SKM-1 treated with dmso at 0.1 percent for 144 hours (cell line): Measurements from ENCODE around the gene RPA3.
"Not testable (repeated sequence)": the region's sequence is repeated elsewhere in the genome, so short reads cannot be mapped to it uniquely, and the experiment has no call there.

ENCODE experiments used
- DNase-seq: peaks from one replicate; lab custom pipeline; 2025; ENCODE audit not compliant: unreplicated experiment; lab: John Stamatoyannopoulos, UW

RPA3 gene

DNA sequence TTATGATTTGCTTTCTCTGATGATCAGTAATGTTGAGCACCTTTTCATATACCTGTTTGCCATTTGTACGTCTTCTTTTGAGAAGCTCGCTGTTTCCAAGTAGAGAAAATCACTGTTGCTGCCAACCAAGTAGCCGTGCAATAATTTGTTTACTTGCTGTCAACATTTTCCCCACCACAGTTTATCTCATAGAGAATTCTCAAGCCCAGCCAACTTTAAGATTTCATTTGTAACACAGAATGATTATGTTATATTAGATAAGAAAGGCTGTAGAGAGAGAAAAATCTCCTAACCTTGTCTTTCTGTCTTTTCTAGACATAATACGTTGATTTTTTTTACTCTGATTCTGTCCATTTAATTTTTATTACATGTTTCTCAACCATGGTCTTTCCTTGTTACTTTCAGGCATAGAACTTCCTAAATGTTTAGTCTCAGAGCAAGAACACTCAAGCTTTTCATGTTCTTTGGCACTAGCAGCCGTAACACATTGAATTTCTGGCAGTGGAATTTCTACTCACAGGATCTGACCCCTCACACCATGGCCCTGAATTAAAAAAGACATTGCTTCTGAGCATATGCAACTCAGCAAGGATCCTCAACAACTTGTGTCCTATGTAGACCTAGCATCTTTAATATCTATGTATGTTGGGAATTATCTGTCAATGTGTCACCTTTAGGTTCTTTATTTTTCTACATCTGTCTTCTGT lies 23.1 kb downstream of the RPA3 start:
- DNase-seq = no peak

DNA sequence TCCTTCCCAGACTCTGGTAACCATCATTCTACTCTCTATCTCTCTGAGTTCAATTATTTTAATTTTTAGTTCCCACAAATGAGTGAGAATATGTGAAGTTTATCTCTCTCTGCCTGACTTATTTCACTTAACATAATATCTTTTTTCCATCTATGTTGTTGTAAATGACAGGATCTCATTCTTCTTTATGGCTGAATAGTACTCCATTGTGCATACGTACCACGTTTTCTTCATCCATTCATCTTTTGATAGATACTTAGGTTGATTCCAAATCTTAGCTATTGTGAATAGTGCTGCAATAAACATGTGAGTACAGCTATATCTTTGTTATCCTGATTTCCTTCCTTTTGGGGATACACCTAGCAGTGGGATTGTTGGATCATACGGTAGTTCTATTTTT lies 23.9 kb downstream of the RPA3 start:
- no peak for DNase-seq

DNA sequence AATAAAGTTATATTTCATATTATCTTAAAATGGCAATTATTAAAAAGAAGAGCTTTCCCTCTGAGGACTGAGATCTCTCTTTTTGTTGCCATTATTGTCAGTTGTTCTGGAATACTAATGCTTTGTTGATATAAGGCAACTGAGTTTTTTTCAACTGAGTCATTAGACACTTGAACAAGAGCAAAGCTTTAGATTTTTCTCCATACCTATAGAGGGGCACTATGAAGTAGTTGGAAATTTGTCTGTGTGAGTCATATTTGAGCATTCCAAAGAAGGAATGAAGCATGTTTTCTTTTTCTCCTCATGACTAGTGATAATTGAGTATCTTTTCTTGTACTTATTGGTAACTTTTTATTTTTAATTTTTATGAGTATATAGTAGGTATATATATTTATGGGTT lies 24.5 kb downstream of the RPA3 start:
- DNase-seq = no peak

DNA sequence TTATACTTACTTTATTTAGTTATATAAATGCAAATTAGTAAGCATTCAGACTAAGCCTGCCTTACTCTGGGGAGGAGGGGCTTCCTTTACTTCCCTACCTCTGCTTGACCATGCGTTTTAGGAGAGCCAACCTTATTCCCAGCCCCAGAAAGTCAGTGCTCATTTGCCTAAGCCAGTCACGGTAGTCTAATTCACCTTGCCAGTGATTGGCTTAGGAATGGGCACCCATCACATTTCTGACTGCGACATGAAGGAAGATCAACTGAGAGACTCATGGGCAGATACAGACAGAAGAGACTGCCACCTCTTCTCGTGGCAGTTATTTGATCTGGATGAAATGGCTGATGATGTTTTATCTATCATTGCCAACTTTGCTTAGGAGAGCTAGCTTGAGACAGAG lies 29.5 kb downstream of the RPA3 start:
- DNase-seq = no peak

GRCh38 chr7:7688310-7688709 lies 30.1 kb downstream of the RPA3 start:
- no peak for DNase-seq

- DNase-seq = no peak
Measured at GRCh38 chr7:7687800-7688199, 30.6 kb downstream of the RPA3 start.

DNA sequence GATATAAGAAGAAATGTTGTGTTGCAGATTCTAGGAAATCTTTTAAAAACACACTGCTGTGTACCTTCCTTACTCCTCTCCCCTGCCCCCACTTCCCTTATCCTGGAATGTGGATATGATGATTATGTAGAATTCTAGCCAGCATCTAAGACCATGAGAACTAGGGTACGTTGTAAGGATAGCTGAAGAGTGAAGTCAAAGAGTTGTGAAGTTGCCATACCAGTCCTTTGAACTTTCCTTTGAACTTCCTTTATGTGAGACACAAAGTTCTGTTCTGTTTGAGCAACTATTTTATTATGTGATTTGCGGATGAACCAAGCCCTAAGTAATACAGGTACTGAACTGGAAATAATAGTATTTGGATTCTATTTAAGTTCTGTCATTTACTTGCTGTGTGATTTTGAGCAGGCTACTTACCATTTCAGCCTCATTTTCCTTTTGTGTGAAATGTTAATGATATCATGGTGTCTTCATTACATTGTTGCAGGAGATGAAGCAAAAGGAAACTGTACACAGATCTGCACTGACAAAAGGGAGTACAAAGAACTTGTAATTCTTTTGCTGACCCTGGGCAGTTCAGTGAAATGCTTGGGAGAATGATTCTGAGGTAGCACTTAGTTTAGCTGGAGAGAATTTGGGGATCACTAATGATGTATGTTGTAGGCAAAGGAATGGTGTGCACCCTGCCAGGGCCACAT lies 31.4 kb downstream of the RPA3 start:
- no peak for DNase-seq

- no peak for DNase-seq
Measured at GRCh38 chr7:7682861-7683260, 35.5 kb downstream of the RPA3 start.

- no peak for DNase-seq
Measured at GRCh38 chr7:7681936-7682329, 36.5 kb downstream of the RPA3 start.

DNA sequence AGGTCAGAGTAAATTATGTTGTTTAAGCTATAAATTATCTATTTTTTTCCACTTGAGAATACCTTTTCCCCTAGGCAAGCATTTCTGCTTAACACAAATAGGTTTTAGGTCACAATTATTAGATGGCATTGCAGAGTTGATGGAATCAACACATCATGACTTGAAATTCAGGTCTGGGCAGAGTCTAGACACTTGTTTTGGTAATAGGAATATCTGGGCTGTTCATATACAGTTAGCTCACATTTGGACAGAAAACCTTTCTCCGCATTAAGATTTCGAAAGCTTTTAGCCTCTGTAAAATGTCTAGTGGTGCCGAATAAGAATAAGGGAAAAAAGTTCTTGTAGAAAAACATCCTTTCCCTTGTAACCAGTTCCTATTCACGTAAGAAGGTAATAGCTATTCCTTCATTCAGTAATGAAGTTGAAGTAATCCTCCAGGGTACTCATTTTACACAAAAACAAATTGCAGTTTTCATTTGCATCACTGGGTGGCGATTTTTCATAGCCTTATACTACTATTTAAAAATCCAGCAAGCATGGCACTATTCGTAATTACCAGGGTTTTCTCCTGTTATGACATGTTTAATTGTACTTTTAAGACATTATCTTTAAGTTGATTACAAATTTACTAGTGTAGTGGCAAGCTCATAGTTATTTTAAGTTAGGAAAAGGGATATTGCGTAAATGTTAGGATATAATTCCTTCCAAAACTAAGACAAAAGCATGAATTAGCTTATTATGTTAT lies 37.0 kb downstream of the RPA3 start:
- peak; percentile 43 for DNase-seq

- not testable (repeated sequence) for DNase-seq
Measured at GRCh38 chr7:7679640-7680039, 38.8 kb downstream of the RPA3 start.

DNA sequence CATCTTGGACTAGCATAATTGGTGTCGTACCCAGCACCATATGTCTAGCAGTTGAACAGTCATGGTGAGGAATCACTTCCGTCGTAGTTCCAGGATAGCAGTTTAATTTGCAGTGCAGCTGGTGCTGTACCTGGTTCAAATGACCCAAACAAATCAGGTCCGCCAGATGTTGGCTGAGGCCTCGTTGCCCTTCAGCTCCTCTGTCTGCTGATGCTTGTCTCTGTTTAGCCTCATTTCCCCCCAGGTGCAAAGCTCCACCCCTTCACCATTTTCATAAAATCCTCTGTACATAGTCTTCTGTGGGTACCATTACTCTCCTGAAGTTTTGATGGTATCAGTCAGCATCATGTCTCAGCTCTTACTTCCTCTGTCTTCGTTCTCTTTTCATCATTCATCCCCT lies 42.7 kb downstream of the RPA3 start:
- DNase-seq = no peak

GRCh38 chr7:7673240-7673550 lies 45.2 kb downstream of the RPA3 start:
- no peak for DNase-seq

GRCh38 chr7:7672545-7673239 lies 45.7 kb downstream of the RPA3 start:
- no peak for DNase-seq

DNA sequence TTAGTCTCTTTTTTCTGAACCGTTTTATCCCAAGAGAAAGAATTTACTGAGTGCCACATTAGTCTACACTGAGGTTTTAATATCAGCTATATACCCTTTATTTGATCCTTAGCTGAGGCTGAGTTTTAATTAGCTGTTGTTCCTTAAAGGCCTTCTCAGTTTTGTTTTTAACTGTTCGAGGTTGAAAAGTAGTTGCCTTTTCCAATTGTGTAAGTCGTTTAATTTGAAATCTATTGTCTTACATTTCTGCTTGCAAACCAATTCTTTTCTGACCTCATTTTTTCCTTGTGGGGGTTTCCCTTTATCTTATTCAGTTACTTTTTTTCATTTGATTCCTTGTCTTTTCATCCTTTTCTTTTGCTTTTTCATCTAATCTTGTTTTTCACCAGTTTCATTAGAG lies 47.0 kb downstream of the RPA3 start:
- DNase-seq = no peak

DNA sequence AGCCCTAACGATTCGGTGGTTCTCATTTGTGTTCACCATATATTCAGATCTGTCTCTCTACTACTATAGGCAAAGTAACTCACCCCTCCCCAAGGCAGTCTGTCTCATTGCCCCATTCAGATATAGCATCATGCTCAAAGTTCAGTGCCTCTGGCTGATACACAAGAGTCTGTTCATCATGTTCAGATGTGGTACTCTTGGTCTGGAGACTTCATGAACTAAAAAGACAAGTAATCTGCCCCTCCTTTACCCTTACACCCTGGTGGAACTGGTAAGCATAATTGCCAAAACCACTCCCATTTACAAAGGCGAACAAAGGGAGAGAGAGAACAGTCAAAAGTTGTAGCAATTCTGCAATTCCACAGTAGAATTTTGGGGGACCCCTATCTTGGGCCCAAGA lies 47.9 kb downstream of the RPA3 start:
- DNase-seq = no peak

DNA sequence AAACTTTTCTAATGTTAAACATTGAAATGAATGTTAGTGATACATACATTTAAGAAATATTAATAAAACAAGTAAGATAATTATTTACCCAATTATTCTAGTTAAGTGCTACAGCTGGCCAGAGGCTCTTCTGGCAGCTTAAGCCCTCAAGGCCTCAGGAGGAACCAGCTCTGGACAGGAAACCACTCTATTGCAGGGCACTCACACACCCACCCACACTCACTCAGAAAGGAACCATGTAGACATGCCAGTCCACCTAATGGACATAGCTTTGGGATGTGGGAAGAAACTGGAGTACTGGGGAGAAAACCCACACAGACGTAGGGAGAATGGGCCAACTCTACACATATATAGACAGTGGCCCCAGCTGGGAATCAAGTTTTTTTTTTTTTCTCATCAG lies 49.7 kb downstream of the RPA3 start:
- peak; percentile 25 for DNase-seq

DNA sequence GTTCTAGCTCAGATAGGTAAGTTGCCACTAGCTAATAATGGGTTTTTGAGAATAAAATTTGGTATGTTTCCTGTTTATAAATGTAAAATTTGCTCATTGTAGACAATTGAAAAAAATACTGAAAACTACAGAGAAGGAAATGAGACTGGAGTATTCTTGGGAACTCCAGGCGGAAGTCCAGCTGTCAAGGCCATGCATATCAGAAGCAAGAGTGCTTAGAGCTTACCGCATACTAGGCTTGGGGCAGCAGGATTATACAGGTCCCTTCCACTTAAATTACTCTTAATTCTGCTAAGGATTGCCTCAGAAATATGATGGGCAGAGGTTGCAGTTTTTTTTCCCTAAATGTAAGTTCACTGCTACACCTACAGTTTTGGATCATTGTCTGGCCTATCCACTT lies 51.2 kb downstream of the RPA3 start:
- DNase-seq = no peak

DNA sequence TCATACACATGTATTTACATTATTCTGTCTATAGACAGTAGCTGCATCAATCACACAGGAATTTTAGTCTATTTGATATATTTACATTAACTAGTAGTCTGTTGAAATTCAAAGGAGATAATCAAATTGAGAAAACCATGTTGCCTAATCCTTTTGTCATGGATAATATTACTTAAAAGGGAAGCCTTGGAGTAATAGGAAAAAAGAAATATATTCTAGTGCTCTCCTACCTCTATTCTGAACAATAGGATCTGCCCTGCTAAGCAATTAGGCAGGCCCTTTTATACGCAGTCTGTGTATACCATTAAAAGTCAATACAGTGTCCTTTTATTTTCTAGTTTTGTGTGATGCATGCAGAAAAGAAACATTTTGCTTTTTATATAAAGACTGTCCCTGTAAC lies 53.4 kb downstream of the RPA3 start:
- DNase-seq = no peak

DNA sequence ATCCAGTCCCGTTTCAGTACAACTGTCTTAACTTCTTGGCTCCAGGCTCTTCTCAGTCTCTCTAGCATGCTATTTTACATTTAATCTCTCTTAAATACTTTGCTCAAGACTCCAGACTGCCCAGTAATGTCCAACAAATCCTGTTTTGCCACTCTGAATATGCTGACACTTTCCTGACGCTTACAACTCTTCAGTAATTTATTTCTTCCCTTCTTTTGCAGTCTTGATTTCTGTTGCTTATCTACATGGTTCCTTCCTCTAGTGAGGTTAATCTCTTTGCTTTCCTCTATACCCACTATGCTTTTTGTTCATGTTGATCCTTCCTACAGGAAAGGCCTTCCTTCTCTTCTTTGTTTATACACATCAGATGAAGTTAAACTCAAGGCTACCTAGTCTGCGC lies 54.1 kb downstream of the RPA3 start:
- DNase-seq = no peak

DNA sequence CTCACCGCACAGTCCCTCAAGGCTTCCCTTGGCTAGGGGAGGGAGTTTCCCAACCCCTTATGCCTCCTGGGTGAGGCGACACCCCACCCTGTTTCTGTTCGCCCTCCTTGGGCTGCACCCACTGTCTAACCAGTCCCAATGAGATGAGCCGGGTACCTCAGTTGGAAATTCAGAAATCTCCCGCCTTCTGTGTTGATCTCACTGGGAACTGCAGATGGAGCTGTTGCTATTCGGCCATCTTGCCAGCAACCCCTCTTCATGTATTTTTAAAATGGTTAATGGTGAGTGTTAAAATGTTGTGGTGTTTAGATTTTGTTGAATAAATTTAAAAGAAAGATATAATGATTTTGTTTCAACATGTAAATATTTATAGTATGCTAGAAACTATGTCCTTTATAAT lies 55.9 kb downstream of the RPA3 start:
- no peak for DNase-seq

DNA sequence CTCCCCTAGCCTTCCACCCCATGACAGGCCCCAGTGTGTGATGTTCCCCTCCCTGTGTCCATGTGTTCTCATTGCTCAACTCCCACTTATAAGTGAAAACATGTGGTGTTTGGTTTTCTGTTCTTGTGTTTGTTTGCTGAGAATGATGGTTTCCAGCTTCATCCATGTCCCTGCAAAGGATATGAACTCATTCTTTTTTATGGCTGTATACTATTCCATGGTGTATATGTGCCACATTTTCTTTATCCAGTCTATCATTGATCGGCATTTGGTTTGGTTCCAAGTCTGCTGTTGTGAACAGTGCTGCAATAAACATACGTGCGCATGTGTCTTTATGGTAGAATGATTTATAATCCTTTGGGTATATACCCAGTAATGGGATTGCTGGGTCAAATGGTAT lies 61.9 kb downstream of the RPA3 start:
- not testable (repeated sequence) for DNase-seq
